C4-2B (cell line): ENCODE data around the gene CKS2.

Source experiments
- H3K27ac ChIP-seq: fragments of 450-650 bp; 2 replicates; pipeline ENCODE4 v1.5.1; 2017
- ZFX ChIP-seq: fragments of 450-650 bp; IDR thresholded peaks from 2 replicates; pipeline ENCODE4 v1.6.1; 2017
- TF ChIP-seq, protein P1 (sequence below): fragments of 450-650 bp; conservative IDR thresholded peaks from 2 replicates; pipeline ENCODE4 v1.5.1; 2017; ENCODE audit warnings: mild to moderate bottlenecking

The CKS2 gene

DNA sequence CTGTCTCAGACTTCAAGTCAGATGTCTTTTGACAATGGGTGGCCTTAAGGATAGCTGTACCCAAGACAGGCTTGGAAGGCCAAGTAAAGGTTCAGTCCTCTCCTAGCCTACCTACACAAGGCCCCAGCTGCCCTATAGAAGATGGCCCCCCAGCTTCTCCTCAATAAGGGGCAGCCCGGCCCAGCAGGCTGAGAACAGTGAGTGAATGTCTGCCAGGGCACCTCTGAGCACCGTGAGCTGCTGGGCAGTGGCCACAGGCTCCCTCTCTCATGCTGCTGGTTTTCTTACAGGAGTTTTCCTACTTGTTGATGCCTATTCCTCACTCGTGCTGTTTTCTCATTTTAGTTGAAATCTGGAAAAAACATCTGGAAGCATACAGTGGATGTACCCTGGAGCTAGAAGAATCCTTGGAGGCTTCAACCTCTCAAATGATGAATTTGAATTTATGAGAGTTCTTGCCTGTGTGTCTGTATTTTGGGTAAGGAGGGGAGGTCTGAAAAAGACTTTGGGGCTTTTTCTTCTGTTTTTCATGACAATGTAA, 47.5 kb downstream of the CKS2 start:
- no peak overlapping the region for H3K27ac ChIP-seq
- no peak for TF ChIP-seq ZFX
- TF ChIP-seq, protein P1, sequence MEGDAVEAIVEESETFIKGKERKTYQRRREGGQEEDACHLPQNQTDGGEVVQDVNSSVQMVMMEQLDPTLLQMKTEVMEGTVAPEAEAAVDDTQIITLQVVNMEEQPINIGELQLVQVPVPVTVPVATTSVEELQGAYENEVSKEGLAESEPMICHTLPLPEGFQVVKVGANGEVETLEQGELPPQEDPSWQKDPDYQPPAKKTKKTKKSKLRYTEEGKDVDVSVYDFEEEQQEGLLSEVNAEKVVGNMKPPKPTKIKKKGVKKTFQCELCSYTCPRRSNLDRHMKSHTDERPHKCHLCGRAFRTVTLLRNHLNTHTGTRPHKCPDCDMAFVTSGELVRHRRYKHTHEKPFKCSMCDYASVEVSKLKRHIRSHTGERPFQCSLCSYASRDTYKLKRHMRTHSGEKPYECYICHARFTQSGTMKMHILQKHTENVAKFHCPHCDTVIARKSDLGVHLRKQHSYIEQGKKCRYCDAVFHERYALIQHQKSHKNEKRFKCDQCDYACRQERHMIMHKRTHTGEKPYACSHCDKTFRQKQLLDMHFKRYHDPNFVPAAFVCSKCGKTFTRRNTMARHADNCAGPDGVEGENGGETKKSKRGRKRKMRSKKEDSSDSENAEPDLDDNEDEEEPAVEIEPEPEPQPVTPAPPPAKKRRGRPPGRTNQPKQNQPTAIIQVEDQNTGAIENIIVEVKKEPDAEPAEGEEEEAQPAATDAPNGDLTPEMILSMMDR, result no peak

DNA sequence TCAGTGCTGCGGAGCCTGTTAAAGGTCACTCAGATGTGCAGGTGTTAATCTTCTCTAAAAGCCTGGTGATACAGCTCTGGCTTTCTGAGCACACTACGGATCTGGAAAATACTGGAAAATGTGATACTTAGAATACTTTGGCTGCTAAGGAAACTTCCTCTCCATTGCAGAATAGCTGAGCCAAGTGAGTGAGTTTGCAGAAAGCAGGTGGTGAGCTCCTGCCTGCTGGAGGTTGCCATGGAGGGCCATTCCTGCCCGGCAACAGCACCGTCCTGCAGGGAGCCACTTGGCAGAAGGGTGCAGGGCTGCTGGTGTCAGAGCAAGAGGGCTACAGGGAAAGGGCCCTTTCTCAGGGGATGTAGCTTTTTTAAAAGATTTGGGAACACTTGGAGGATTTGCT, 48.0 kb downstream of the CKS2 start:
- no peak overlapping the region for H3K27ac ChIP-seq
- no peak for TF ChIP-seq ZFX
- TF ChIP-seq, protein P1, result no peak

DNA sequence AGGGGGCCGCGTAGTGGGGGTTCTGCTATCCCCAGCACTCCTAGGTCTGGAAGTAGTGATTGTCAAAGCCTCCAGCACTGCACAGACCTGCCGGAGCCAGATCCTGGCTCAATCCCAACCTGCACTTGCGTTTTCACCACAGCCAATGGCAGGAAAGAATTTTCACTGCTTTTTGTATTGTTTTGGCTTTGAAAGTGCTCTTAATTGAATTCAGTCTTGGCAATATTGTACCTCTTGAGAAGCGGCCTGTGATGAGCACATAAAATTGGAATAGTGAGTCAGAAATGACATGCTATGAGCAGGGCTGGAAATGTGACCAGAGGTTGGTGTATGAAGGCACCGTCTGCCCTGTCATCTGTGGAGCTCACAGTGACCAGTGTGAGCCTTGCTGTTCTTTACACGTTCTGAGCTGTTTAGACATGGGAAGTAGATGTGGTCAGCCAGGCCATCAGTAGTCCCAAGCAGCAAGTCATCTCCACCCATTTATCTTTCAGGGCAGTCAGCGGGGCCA, 48.8 kb downstream of the CKS2 start:
- no peak overlapping the region for H3K27ac ChIP-seq
- no peak for TF ChIP-seq ZFX
- TF ChIP-seq, protein P1, result no peak

DNA sequence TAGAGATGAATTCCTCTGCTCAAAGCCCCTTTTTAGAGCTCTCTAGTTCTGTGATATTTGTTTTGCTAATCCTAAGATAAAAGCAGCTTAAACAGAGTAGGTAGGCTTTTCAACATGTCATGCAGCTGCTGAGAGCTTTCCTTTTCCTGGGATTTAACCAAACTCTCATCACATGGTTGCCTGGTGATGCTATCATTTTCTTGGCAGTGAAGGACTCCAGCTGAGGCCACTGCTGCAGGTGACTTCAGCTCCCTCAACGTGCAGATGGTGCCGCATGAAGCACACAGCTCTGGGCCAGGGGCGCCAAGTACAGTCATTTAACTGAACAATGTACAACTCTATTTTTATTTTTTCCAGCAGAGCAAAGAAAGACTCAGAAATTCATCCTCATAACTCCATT, 49.5 kb downstream of the CKS2 start:
- TF ChIP-seq ZFX, result no peak
- TF ChIP-seq, protein P1, result no peak
- H3K27ac ChIP-seq, result no peak overlapping the region

- TF ChIP-seq, protein P1, result no peak
- no peak for TF ChIP-seq ZFX
- no peak overlapping the region for H3K27ac ChIP-seq
Measured at GRCh38 chr9:89361031-89361430, 50.0 kb downstream of the CKS2 start.

DNA sequence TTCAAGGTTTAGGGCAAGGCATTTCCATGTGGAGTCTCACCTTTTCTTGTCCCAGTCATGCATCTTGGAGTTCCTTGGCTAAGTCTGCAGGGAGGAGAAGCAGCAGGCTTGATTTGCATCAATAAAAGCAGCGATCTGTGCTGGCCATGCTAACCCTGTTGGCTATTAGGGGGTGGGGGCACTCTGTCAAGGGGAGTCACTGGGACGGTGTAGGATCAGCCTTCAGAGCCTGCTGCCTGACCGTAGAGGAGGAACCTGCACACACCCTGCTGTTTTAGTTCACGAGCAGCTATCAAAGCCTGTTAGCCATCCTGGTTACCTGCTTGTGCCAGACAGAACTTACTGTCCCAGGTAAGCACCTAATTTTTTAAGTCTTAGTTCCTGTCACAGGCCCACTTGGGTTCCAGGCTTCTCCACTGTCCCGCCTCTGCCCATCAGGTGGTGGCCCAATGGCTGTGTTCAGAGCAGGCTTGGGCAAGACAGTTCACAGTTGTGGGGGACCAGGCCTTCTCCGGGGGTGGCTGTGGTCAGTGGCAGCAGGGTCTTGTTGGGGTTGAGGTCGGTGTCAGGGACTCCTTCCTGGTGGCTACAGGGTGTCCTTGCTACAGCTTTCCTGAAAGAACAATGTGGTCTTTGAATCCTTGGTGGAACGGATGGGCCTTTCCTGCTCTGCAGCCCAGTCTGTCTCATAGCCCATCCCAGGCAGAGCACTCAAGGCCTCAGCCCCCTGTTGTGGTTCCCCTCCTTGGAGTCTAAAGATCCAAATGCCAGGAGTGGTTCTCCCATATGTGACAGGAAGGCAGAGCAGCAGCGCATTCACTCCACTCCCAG, 51.0 kb downstream of the CKS2 start:
- no peak for TF ChIP-seq ZFX
- no peak overlapping the region for H3K27ac ChIP-seq

DNA sequence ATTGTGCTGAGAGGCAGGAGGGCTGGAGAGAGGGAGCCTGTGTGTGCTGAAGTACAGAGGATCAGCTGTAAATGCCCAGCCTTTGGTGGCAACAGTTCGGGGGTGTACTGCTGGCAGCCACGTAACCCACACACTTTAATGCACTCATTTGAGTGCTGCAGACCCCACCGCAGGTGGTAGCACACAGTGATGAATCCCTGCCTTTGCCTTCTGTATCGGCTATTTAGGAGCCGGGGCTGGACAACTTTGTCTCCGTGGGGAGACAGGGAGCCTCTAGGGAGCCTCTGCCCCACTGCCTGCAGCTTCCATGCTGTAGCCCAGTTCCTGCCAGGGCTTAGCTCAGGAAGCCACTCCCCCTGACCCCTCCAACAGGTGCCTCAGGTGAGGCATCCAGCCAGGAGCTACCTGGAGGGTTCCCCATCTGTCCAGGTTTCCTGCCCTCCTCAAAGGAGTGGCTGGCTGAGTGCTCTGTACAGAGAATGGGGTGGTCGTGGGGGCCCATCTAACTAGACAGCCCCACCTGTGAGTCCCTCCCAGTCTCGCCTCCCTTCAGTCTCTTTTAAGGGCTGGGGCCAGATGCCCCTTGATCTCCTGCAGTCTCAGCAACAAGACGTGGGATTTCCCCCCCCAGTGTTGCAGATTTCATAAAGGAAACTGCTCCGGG, 51.8 kb downstream of the CKS2 start:
- H3K27ac ChIP-seq, result no peak overlapping the region
- TF ChIP-seq ZFX, result no peak
- TF ChIP-seq, protein P1, result no peak
